Measurements from ENCODE around the gene TRPM3.

TRPM3 gene

GRCh38 chr9:70586476-70586875, 534.9 kb downstream of the TRPM3 start:
- TF ChIP-seq CTCF (IDR thresholded peaks at IDR 0.05; ENCODE audit: control extremely low read depth, extremely low read depth, low read depth, missing control alignments): no peak
- POLR2A ChIA-PET: no interaction called here
- DNase-seq (ENCODE audit: extremely low spot score): no peak
- CTCF ChIA-PET: interaction anchor here (1.0 kb wide), 1 partner anchor 11 kb away, joined by 3 read pairs; no protein-coding TSS in a partner anchor

GRCh38 chr9:70581955-70582350, 539.5 kb downstream of the TRPM3 start:
- DNase-seq (ENCODE audit: extremely low spot score): no peak
- no peak for TF ChIP-seq CTCF (IDR thresholded peaks at IDR 0.05; ENCODE audit: control extremely low read depth, extremely low read depth, low read depth, missing control alignments)
- ChIA-PET POLR2A (no interaction called here), CTCF (interaction anchor here (0.8 to 1.4 kb wide), 3 partner anchors 10 to 20 kb away, joined by 3 to 5 read pairs (median 4); no protein-coding TSS in a partner anchor)

GRCh38 chr9:70581214-70581954, 540.0 kb downstream of the TRPM3 start:
- no peak for DNase-seq (ENCODE audit: extremely low spot score)
- ChIA-PET CTCF (interaction anchor here (0.8 to 1.4 kb wide), 4 partner anchors 10 to 21 kb away, joined by 3 to 5 read pairs (median 4); no protein-coding TSS in a partner anchor), POLR2A (no interaction called here)
- no peak for TF ChIP-seq CTCF (IDR thresholded peaks at IDR 0.05; ENCODE audit: control extremely low read depth, extremely low read depth, low read depth, missing control alignments)

- TF ChIP-seq CTCF (IDR thresholded peaks at IDR 0.05; ENCODE audit: control extremely low read depth, extremely low read depth, low read depth, missing control alignments): no peak
- ChIA-PET CTCF (interaction anchor here (1.4 kb wide), 1 partner anchor 13 kb away, joined by 3 read pairs; no protein-coding TSS in a partner anchor), POLR2A (no interaction called here)
- no peak for DNase-seq (ENCODE audit: extremely low spot score)
These were observed 540.7 kb downstream of the TRPM3 start for GRCh38 chr9:70580606-70581195.

GRCh38 chr9:70579686-70580085, 541.7 kb downstream of the TRPM3 start:
- CTCF ChIA-PET: interaction anchor here (1.4 to 1.5 kb wide), 2 partner anchors 13 to 14 kb away, joined by 3 read pairs; no protein-coding TSS in a partner anchor
- POLR2A ChIA-PET: no interaction called here
- TF ChIP-seq CTCF (IDR thresholded peaks at IDR 0.05; ENCODE audit: control extremely low read depth, extremely low read depth, low read depth, missing control alignments): no peak
- DNase-seq (ENCODE audit: extremely low spot score): no peak

GRCh38 chr9:70578720-70579119, 542.7 kb downstream of the TRPM3 start:
- CTCF ChIA-PET: interaction anchor here (0.6 to 1.5 kb wide), 2 partner anchors 14 to 215 kb away, joined by 3 to 4 read pairs; no protein-coding TSS in a partner anchor
- no peak for DNase-seq (ENCODE audit: extremely low spot score)
- POLR2A ChIA-PET: no interaction called here
- TF ChIP-seq CTCF (IDR thresholded peaks at IDR 0.05; ENCODE audit: control extremely low read depth, extremely low read depth, low read depth, missing control alignments): no peak
